Measurements from ENCODE around the gene LRCH1. TPM values are rescaled to one million over a fixed set of nuclear protein-coding genes. Genes with fewer than 3 reads are reported as not detected.

The LRCH1 gene
- total and polyA plus RNA-seq, 2 experiments from 2014 or later = 4.7 to 5.0 TPM

DNA sequence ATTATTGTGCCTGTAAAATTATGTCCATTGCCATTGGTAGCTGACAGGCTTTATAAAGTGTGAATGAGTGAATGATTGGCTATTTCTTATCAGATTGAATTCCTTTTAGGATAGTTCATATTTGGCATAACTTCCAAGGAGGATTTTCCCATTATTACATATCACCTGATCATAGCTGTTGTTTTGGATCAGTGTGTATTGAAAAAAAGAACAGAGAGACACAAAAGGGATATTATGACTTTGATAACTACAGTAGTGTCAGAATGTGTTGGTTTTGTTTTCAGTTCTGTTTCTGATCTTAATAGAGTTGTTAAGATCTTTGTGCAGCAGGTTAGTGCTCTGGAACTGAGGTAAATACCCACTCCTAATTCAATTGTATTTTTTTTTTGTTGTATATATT, 103.8 kb downstream of the LRCH1 start:
- in situ Hi-C loops (cut with MboI) = no loop called here
- no peaks in the 10 kb centered on the region for H3K36me3 ChIP-seq (ENCODE audit: low read depth)
- H2AFZ ChIP-seq = no peak overlapping the region
- H3K9me3 ChIP-seq (ENCODE audit: low read depth) = no peaks in the 10 kb centered on the region
- 0 out of 2 replicates have a peak, but pooled peaks cover 10% of the 10 kb centered on the region for H3K4me1 ChIP-seq (ENCODE audit: insufficient read depth)
- H3K9me2 ChIP-seq (ENCODE audit: insufficient read depth) = no peaks in the 10 kb centered on the region
- DNase-seq = no peak
- peaks cover 41% of the 10 kb centered on the region for H3K79me2 ChIP-seq (ENCODE audit: insufficient read depth)
- H3K4me2 ChIP-seq (ENCODE audit: unreplicated experiment) = no peak overlapping the region
- no peaks in the 10 kb centered on the region for H4K20me1 ChIP-seq (ENCODE audit: insufficient read depth)
- TF ChIP-seq EZH2 (IDR thresholded peaks at IDR 0.05; ENCODE audit: insufficient read depth, poor library complexity, severe bottlenecking) (no peak), EZH2phosphoT487 (IDR thresholded peaks at IDR 0.05; ENCODE audit: insufficient read depth, low read depth) (no peak)
- no peak overlapping the region for H3K9ac ChIP-seq
- H3F3A ChIP-seq (ENCODE audit: insufficient read depth) = no peaks in the 10 kb centered on the region
- no peak overlapping the region for H3K27ac ChIP-seq
- H3K27me3 ChIP-seq (replicated peaks; ENCODE audit: insufficient read depth) = no peaks in the 10 kb centered on the region
- no peak overlapping the region for H3K4me3 ChIP-seq

- no peaks in the 10 kb centered on the region for H4K20me1 ChIP-seq (ENCODE audit: insufficient read depth)
- no peak for DNase-seq
Measured at GRCh38 chr13:46659413-46660065, 106.6 kb downstream of the LRCH1 start.

GRCh38 chr13:46660416-46660815, 107.4 kb downstream of the LRCH1 start:
- Histone ChIP-seq H3K27ac (no peak overlapping the region), H3K27me3 (replicated peaks; ENCODE audit: insufficient read depth) (no peaks in the 10 kb centered on the region), H3K9me2 (ENCODE audit: insufficient read depth) (no peaks in the 10 kb centered on the region), H3K4me3 (no peak overlapping the region), H3K4me2 (ENCODE audit: unreplicated experiment) (no peak overlapping the region), H4K20me1 (ENCODE audit: insufficient read depth) (no peaks in the 10 kb centered on the region), H3K36me3 (ENCODE audit: low read depth) (no peaks in the 10 kb centered on the region), H2AFZ (no peak overlapping the region), H3F3A (ENCODE audit: insufficient read depth) (no peaks in the 10 kb centered on the region), H3K79me2 (ENCODE audit: insufficient read depth) (peaks cover 68% of the 10 kb centered on the region), H3K4me1 (ENCODE audit: insufficient read depth) (peaks cover 11% of the 10 kb centered on the region), H3K9ac (no peak overlapping the region), H3K9me3 (ENCODE audit: low read depth) (no peaks in the 10 kb centered on the region)
- whole genome bisulfite sequencing, 2 experiments (ENCODE audit: low coverage in 1 of 2, low lambda C conversion rate in 2 of 2, missing lambda C conversion rate in 2 of 2) = 98 to 100% methylated on average over 3 of the region's 3 CpGs
- in situ Hi-C loops (cut with MboI) = no loop called here
- no peak for DNase-seq
- TF ChIP-seq EZH2phosphoT487 (IDR thresholded peaks at IDR 0.05; ENCODE audit: insufficient read depth, low read depth) = no peak
- TF ChIP-seq EZH2 (IDR thresholded peaks at IDR 0.05; ENCODE audit: insufficient read depth, poor library complexity, severe bottlenecking) = no peak

More at GRCh38 chr13:46659413-46660065, 106.6 kb downstream of the LRCH1 start:
- no peak for TF ChIP-seq EZH2 (IDR thresholded peaks at IDR 0.05; ENCODE audit: insufficient read depth, poor library complexity, severe bottlenecking)
- TF ChIP-seq EZH2phosphoT487 (IDR thresholded peaks at IDR 0.05; ENCODE audit: insufficient read depth, low read depth) = no peak
- no peak overlapping the region for H2AFZ ChIP-seq
- in situ Hi-C loops (cut with MboI) = no loop called here
- no peak overlapping the region for H3K4me2 ChIP-seq (ENCODE audit: unreplicated experiment)
- H3F3A ChIP-seq (ENCODE audit: insufficient read depth) = no peaks in the 10 kb centered on the region
- H3K27me3 ChIP-seq (replicated peaks; ENCODE audit: insufficient read depth) = no peaks in the 10 kb centered on the region
- peaks cover 59% of the 10 kb centered on the region for H3K79me2 ChIP-seq (ENCODE audit: insufficient read depth)
- H3K27ac ChIP-seq = no peak overlapping the region
- H3K9me3 ChIP-seq (ENCODE audit: low read depth) = no peaks in the 10 kb centered on the region
- no peaks in the 10 kb centered on the region for H3K36me3 ChIP-seq (ENCODE audit: low read depth)
- 97 to 98% methylated on average over 6 of the region's 6 CpGs for WGBS, 2 experiments (ENCODE audit: low coverage in 1 of 2, low lambda C conversion rate in 2 of 2, missing lambda C conversion rate in 2 of 2)
- H3K4me1 ChIP-seq (ENCODE audit: insufficient read depth) = peaks cover 18% of the 10 kb centered on the region
- no peaks in the 10 kb centered on the region for H3K9me2 ChIP-seq (ENCODE audit: insufficient read depth)
- no peak overlapping the region for H3K4me3 ChIP-seq
- H3K9ac ChIP-seq = no peak overlapping the region

DNA sequence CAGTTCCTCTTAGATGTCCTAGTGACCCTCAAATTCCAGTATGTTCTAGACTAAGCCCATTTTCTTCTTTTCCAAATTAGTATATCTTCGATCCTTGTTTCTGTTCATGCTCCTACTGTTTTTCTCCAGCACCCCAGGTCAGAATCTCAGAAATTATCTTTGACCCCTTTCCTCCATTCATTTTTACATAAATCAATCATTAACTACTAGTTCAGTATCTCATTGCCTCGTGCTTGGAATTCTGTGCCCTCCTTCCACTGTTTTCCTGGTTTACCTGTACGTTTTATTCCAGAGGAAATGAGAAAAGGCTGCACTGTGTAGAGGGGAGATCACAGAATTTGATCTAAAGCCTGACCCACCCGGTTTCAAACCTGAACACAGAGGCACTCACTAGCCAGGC, 107.9 kb downstream of the LRCH1 start:
- H3K36me3 ChIP-seq (ENCODE audit: low read depth) = no peaks in the 10 kb centered on the region
- H3K9me3 ChIP-seq (ENCODE audit: low read depth) = no peaks in the 10 kb centered on the region
- peaks cover 9% of the 10 kb centered on the region for H3K4me1 ChIP-seq (ENCODE audit: insufficient read depth)
- H2AFZ ChIP-seq = no peak overlapping the region
- H3K4me3 ChIP-seq = no peak overlapping the region
- H3K27me3 ChIP-seq (replicated peaks; ENCODE audit: insufficient read depth) = no peaks in the 10 kb centered on the region
- H3F3A ChIP-seq (ENCODE audit: insufficient read depth) = no peaks in the 10 kb centered on the region
- H3K79me2 ChIP-seq (ENCODE audit: insufficient read depth) = peaks cover 72% of the 10 kb centered on the region
- no peak for DNase-seq
- H3K9ac ChIP-seq = no peak overlapping the region
- in situ Hi-C loops (cut with MboI) = no loop called here
- 87 to 88% methylated on average over 4 of the region's 4 CpGs for WGBS, 2 experiments (ENCODE audit: low coverage in 1 of 2, low lambda C conversion rate in 2 of 2, missing lambda C conversion rate in 2 of 2)
- no peaks in the 10 kb centered on the region for H4K20me1 ChIP-seq (ENCODE audit: insufficient read depth)
- H3K4me2 ChIP-seq (ENCODE audit: unreplicated experiment) = no peak overlapping the region
- no peaks in the 10 kb centered on the region for H3K9me2 ChIP-seq (ENCODE audit: insufficient read depth)
- no peak overlapping the region for H3K27ac ChIP-seq
- TF ChIP-seq EZH2phosphoT487 (IDR thresholded peaks at IDR 0.05; ENCODE audit: insufficient read depth, low read depth) (no peak), EZH2 (IDR thresholded peaks at IDR 0.05; ENCODE audit: insufficient read depth, poor library complexity, severe bottlenecking) (no peak)
